ENCODE measurements around the gene ACR. TPM values are rescaled to one million over a fixed set of nuclear protein-coding genes. Genes with fewer than 3 reads are reported as not detected.

The ACR gene
- total and polyA plus RNA-seq, 2 of the 4 experiments (the other 2 are of a cell fraction): not detected

GRCh38 chr22:50708996-50709395 is 29.0 kb upstream of the ACR start:
- TF ChIP-seq MAZ (IDR thresholded peaks at IDR 0.05; ENCODE audit: borderline replicate concordance, low read depth, low read length): no peak
- no peak for TF ChIP-seq CTCF (conservative IDR thresholded peaks at IDR 0.05; ENCODE audit: low read depth, low read length)
- TF ChIP-seq RFX5 (IDR thresholded peaks at IDR 0.05; ENCODE audit: low read depth, low read length): no peak
- no peak for TF ChIP-seq ELK1 (IDR thresholded peaks at IDR 0.05; ENCODE audit: borderline replicate concordance, low read depth, low read length)
- TF ChIP-seq SMC3 (IDR thresholded peaks at IDR 0.05; ENCODE audit: low read depth, low read length): no peak
- no peak for TF ChIP-seq USF2 (IDR thresholded peaks at IDR 0.05; ENCODE audit: low read depth, low read length)
- no peak for TF ChIP-seq MAFK (IDR thresholded peaks at IDR 0.05; ENCODE audit: low read depth, low read length)
- no peak for TF ChIP-seq CHD1 (IDR thresholded peaks at IDR 0.05; ENCODE audit: low read depth, low read length)
- no peak for TF ChIP-seq MXI1 (IDR thresholded peaks at IDR 0.05; ENCODE audit: borderline replicate concordance, low read depth, low read length)
- TF ChIP-seq RAD21 (IDR thresholded peaks at IDR 0.05; ENCODE audit: low read length): no peak
- no peak for TF ChIP-seq FOS (IDR thresholded peaks at IDR 0.05; ENCODE audit: low read depth, low read length)
- TF ChIP-seq BHLHE40 (IDR thresholded peaks at IDR 0.05; ENCODE audit: low read depth, low read length): no peak
- TF ChIP-seq RCOR1 (IDR thresholded peaks at IDR 0.05; ENCODE audit: insufficient replicate concordance, low read length): no peak
- no peak for TF ChIP-seq NFE2L2 (IDR thresholded peaks at IDR 0.05; ENCODE audit: low read depth, low read length)
- H4K8ac ChIP-seq (ENCODE audit: low read depth in 2 of 2, low read length in 2 of 2): no peak overlapping the region
- POLR2A ChIA-PET (ENCODE audit: unreplicated experiment): no interaction called here
- H2AK9ac ChIP-seq (replicated peaks; ENCODE audit: low read depth, low read length, poor library complexity): no peak overlapping the region
- H2AK5ac ChIP-seq (ENCODE audit: low read depth, low read length): no peak overlapping the region
- no peak for ATAC-seq (ENCODE audit: low read depth)
- H4K5ac ChIP-seq (ENCODE audit: low read depth, low read length): no peak overlapping the region
- H3K79me1 ChIP-seq (ENCODE audit: low read depth in 1 of 2, low read length in 2 of 2): peaks cover 0 to 5% of the 10 kb centered on the region in 2 experiments; a peak in 1 of 4 replicates
- H3K9me1 ChIP-seq (ENCODE audit: insufficient read depth, low read length): peaks cover 11% of the 10 kb centered on the region
- H3K9ac ChIP-seq (ENCODE audit: low read depth, low read length): no peak overlapping the region
- no TSS peak for BruUV-seq (replicated peaks)
- no peak overlapping the region for H3K18ac ChIP-seq (ENCODE audit: low read depth, low read length)
- peaks cover 2% of the 10 kb centered on the region; the same call in 1 of the 2 replicates for H3K36me3 ChIP-seq (ENCODE audit: control insufficient read depth, insufficient read depth, low read length)
- no peak overlapping the region for H3K4me3 ChIP-seq (ENCODE audit: insufficient read depth, low read depth, low read length)
- H3K4me2 ChIP-seq (ENCODE audit: low read depth, low read length): no peak overlapping the region
- H3K4me1 ChIP-seq (ENCODE audit: control insufficient read depth, insufficient read depth, low read length): peaks cover 4% of the 10 kb centered on the region; the same call in 1 of the 2 replicates
- no peak overlapping the region for H2BK20ac ChIP-seq (ENCODE audit: low read depth, low read length)
- H2BK15ac ChIP-seq (ENCODE audit: low read depth, low read length): no peak overlapping the region
- no peaks in the 10 kb centered on the region for H3K27me3 ChIP-seq (ENCODE audit: control insufficient read depth, insufficient read depth, low read length)
- H4K91ac ChIP-seq (ENCODE audit: insufficient read depth, low read depth, low read length): no peak overlapping the region
- intact Hi-C loops (cut with micrococcal nuclease) (no loop called here), in situ Hi-C loops (cut with MboI; ENCODE audit: low sequenced_read_pairs) (no loop called here), dilution Hi-C loops (cut with HindIII; ENCODE audit: low sequenced_read_pairs, unreplicated experiment) (no loop called here)
- H2AFZ ChIP-seq (replicated peaks; ENCODE audit: low read length, poor library complexity): no peak overlapping the region
- no peak overlapping the region for H3K27ac ChIP-seq (ENCODE audit: insufficient read depth, low read length)
- no peak overlapping the region for H2BK120ac ChIP-seq (ENCODE audit: low read depth, low read length)
- no peak overlapping the region for H3K56ac ChIP-seq (ENCODE audit: extremely low read depth, insufficient read depth, low read length)
- CTCF ChIA-PET: no interaction called here
- 87% methylated on average over 2 of the region's 6 CpGs; no CpG with 5 or more reads in 1 of the 2 experiments for WGBS, 2 experiments (ENCODE audit: extremely low coverage in 2 of 2, insufficient read length in 1 of 2)
- H3K23ac ChIP-seq (ENCODE audit: low read depth, low read length): no peak overlapping the region
- no peak overlapping the region for H3K14ac ChIP-seq (replicated peaks; ENCODE audit: low read depth, low read length)
- H2BK5ac ChIP-seq (ENCODE audit: low read depth, low read length, poor library complexity, severe bottlenecking): no peak overlapping the region
- no peaks in the 10 kb centered on the region for H3K9me3 ChIP-seq (ENCODE audit: control insufficient read depth, insufficient read depth, low read length)
- H3K4ac ChIP-seq (ENCODE audit: low read depth, low read length): no peak overlapping the region
- no peak for DNase-seq
- H4K20me1 ChIP-seq (ENCODE audit: insufficient read depth, low read length): no peaks in the 10 kb centered on the region

Data from IMR-90 (cell line).